HG03457 (cell line): Measurements from ENCODE around the gene MYL2.

ENCODE experiments used
- ATAC-seq: cut with Tn5 transposase; IDR thresholded peaks from one replicate; pipeline ENCODE4 v1.9.1; 2021; ENCODE audit warnings: moderate number of reproducible peaks; ENCODE audit not compliant: unreplicated experiment

MYL2 gene

GRCh38 chr12:110930348-110931314 is 10.3 kb upstream of the MYL2 start:
- no peak for ATAC-seq

GRCh38 chr12:110929818-110930217 is 9.4 kb upstream of the MYL2 start:
- no peak for ATAC-seq

DNA sequence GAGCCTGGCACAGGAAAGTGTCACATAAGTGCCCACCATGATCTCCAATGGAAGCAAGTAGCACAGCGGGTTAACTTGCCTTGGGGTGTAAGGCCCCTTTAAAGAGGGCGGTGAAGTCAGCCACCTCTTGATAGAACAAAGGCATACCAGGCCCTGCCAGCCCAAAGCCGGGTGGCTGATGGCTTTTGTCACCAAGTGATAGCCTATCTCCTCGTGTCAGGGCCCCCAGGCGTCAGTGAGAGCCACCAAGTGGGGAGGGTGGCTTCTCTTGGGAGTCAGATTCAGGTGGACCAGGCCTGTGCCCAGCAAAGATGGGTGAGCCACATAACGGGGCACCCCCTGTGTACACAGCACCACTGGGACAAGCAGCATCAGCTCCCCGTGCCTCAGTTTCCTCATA is 8.3 kb upstream of the MYL2 start:
- ATAC-seq, result no peak

DNA sequence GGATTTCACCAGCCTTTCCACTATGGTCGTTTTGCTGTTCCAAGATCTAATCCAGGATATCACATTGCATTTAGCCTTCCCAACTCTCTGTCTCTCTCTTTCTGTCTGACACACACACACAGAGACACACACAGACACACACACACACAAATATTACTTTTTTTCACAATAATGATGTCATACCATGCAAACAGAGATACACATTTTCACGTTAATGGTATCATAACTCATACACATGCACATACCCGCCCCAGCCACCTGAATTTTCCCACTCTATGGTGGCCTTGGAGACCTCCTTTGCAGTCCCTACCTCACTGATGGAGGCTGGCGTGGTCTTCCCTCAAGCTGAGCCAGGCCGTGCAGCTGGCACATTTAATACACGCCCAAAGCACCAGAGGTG is 7.2 kb upstream of the MYL2 start:
- ATAC-seq, result no peak

GRCh38 chr12:110923692-110924334 is 3.4 kb upstream of the MYL2 start:
- no peak for ATAC-seq

DNA sequence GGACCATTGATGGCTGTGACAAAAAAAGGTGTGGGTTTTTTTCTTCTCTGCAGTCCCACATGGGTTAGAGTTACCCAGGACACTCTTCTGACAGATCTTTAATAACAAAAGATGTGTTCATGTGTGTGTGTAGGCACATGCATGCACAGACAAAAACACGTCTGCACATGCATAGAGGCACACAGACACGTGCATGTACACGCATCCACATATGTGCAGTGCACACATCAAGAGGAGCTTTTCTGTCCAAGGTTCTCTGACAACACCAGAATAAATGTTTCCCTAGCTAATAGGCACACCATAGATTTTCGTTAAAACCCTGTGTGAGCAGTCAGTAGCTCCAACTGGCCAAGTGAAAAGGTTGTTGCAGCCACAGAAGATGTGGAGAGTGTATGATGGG is 2.8 kb upstream of the MYL2 start:
- no peak for ATAC-seq

GRCh38 chr12:110922652-110923051 is 2.3 kb upstream of the MYL2 start:
- no peak for ATAC-seq

DNA sequence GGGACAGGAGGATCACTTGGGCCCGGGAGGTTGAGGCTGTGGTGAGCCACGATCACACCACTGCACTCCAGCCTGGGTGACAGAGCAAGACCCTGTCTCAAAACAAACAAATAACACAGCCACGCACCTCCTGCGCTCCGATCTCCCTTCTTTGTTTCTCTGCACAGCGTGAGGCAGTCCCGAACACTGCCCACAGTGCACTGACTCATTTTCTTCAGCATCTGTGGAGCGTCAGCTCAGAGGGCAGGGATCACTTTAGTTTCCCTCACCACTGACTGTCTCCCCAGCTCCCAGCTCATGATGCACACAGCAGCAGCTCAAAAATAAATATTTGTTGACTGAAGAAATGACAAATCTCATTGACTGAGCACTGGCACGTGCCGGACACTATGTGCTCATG is 883 bp upstream of the MYL2 start:
- ATAC-seq, result no peak

- no peak for ATAC-seq
Measured at GRCh38 chr12:110919720-110920119, 659 bp downstream of the MYL2 start.

DNA sequence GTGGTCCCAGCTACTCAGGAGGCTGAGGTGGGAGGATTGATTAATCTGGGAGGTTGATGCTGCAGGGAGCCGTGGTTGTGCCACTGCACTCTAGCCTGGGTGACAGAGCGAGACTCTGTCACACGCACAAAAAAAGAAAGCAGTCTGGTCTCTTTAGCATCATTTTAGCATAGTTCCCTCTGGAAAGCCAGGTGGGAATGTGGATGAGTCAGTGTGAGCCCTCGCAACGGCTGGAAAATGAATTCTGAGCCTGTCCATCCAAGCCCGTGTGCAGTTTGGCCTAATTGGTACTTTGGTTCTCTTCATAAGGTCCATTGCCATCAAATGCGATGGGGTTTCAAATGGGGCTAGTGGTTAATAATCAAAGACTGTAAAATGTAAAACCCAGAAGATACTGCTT is 2.4 kb downstream of the MYL2 start:
- no peak for ATAC-seq

GRCh38 chr12:110917467-110917866 is 2.9 kb downstream of the MYL2 start:
- ATAC-seq, result no peak

- ATAC-seq, result no peak
Measured at GRCh38 chr12:110916295-110916875, 4.0 kb downstream of the MYL2 start.

DNA sequence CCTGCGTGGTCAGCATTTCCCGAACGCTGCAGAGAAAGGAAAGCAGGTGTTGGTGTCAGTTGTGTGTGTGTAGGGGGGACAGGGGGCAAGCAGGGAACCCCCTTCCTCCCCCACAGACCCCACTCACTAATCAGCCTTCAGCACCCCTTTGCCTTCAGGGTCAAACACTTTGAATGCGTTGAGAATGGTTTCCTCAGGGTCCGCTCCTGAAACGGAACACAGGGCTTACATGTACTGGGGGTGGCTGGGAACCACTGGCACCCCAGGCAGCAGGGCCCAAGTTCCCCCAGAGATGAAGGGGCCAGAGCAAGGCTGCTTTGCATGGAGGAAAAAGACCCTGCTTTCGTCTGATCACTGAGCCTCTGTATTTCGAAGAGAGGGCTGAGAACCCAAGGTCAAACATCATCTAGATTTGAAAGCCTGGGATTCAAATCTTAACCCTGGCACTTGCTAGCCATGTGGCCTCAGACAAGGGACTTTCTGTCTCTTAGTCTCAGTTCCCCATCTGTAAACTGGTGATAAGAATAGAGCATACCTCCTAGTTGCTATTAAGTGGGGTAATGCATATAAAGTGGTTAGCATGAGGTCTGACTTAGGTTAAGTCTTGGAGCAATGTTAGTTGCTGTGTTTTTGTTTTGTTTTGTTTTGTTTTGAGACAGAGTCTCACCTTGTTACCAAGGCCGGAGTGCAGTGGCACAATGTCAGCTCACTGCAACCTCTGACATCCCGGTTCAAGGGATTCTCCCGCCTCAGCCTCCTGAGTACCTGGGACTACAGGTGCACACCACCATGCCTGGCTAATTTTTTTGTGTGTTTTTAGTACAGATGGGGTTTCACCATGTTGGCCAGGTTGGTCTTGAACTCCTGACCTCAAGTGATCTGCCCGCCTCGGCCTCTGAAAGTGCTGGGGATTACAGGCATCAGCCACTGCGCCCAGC is 7.0 kb downstream of the MYL2 start:
- ATAC-seq, result peak; percentile 93

GRCh38 chr12:110912263-110912662 is 8.1 kb downstream of the MYL2 start:
- ATAC-seq, result no peak

DNA sequence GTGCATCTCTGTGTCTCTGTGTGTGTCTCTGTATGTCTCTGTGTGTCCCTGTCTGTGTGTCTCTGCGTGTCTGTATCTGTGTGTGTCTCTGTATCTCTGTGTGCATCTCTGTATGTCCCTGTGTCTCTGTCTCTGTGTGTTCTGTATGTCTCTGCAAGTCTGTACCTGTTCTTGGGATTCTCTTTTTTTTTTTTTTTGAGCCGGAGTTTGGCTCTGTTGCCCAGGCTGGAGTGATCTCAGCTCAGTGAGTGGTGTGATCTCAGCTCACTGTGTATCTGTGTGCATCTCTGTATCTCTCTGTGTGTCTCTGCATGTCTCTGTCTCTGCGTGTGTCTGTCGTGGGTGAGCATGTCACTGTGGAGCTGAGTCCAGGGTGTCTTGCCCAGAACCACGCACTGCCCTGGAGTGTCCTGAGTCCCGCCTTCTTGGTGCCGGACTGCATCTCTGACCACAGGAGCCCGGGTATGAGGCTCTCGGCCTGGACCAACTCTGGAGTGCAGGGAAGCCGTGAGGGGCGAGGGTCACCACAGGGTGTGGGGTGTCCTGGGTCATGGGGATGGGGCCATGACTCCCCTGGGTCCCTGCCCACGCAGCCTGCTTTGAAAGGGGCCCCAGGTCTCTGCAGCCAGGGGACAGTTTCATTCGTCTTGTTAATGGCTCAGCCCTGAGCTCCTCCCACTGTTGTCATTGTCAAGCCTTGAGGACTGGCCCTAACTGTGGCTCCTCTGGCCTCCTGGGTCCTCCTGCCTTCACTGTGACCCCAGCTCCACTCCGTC is 11.8 kb downstream of the MYL2 start:
- ATAC-seq, result no peak

DNA sequence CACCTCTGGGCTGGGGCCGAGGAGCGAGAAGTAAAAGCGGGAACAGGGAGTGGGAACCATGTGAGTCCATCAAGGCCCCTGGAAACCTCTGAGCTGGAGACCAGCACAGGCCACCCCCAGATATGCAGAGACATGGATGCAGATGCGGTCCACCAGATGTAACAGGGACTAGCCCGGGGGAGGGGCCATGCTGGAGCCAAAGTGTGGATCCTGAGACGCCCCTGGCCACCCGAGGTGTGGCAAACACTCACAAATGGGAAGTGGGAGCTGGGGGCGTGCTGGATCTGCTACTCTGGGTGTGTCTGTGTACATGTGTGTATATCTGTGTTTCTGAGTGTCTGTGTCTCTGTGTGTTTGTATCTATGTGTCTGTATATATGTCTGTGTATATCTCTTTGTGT is 12.8 kb downstream of the MYL2 start:
- no peak for ATAC-seq

DNA sequence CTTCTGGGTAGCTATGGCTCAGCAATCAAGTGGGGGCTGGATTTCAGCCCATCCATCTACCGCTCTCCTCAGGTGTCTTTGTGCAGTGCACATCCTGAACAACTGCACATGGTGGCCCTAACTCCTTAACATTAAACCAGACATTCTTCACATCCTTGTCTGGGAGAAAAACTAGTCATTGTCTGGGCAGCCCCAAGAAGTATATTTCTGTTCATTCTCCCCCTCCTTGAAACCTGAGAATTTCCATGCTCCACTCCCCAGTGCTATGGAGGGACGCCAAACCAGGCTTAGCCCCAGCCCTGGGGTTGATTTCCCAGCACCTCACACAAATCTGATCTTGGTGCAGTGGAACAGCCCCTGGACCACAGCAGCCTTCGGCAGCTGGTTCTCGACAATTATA is 13.4 kb downstream of the MYL2 start:
- no peak for ATAC-seq

GRCh38 chr12:110906516-110906915 is 13.9 kb downstream of the MYL2 start:
- ATAC-seq, result no peak

GRCh38 chr12:110906083-110906482 is 14.3 kb downstream of the MYL2 start:
- no peak for ATAC-seq

GRCh38 chr12:110903511-110903910 is 16.9 kb downstream of the MYL2 start:
- ATAC-seq, result no peak
